HG02938 (cell line): ENCODE results near the gene NSF.
"Not testable (repeated sequence)": the region's sequence is repeated elsewhere in the genome, so short reads cannot be mapped to it uniquely, and the experiment has no call there.

ENCODE experiments used
- ATAC-seq: cut with Tn5 transposase; IDR thresholded peaks from one replicate; pipeline ENCODE4 v1.9.1; 2021; ENCODE audit warnings: mild to moderate bottlenecking, moderate library complexity; ENCODE audit not compliant: unreplicated experiment

The NSF gene

GRCh38 chr17:46696522-46696921 lies 106.1 kb downstream of the NSF start:
- ATAC-seq = not testable (repeated sequence)

GRCh38 chr17:46699014-46699413 lies 108.5 kb downstream of the NSF start:
- ATAC-seq = not testable (repeated sequence)

- ATAC-seq = no peak
These were observed 127.5 kb downstream of the NSF start for GRCh38 chr17:46717999-46718398.

- ATAC-seq = no peak
These were observed 129.4 kb downstream of the NSF start for GRCh38 chr17:46719891-46720290.

GRCh38 chr17:46720408-46720807 lies 129.9 kb downstream of the NSF start:
- ATAC-seq = no peak

- no peak for ATAC-seq
These were observed 132.3 kb downstream of the NSF start for GRCh38 chr17:46722662-46723285.

- ATAC-seq = no peak
These were observed 135.7 kb downstream of the NSF start for GRCh38 chr17:46726206-46726605.

- ATAC-seq = no peak
These were observed 137.3 kb downstream of the NSF start for GRCh38 chr17:46727572-46728348.

GRCh38 chr17:46730026-46730425 lies 139.6 kb downstream of the NSF start:
- ATAC-seq = no peak

GRCh38 chr17:46730679-46731078 lies 140.2 kb downstream of the NSF start:
- ATAC-seq = no peak

GRCh38 chr17:46732160-46732559 lies 141.7 kb downstream of the NSF start:
- ATAC-seq = no peak

- no peak for ATAC-seq
These were observed 142.4 kb downstream of the NSF start for GRCh38 chr17:46732754-46733398.

GRCh38 chr17:46733837-46734475 lies 143.5 kb downstream of the NSF start:
- ATAC-seq = no peak

GRCh38 chr17:46736100-46736499 lies 145.6 kb downstream of the NSF start:
- no peak for ATAC-seq

GRCh38 chr17:46737326-46737725 lies 146.9 kb downstream of the NSF start:
- ATAC-seq = no peak

GRCh38 chr17:46738544-46738943 lies 148.1 kb downstream of the NSF start:
- no peak for ATAC-seq

- ATAC-seq = no peak
These were observed 149.5 kb downstream of the NSF start for GRCh38 chr17:46739982-46740381.

GRCh38 chr17:46741122-46741730 lies 150.8 kb downstream of the NSF start:
- ATAC-seq = no peak

- no peak for ATAC-seq
These were observed 152.2 kb downstream of the NSF start for GRCh38 chr17:46742565-46743270.

GRCh38 chr17:46744441-46744840 lies 154.0 kb downstream of the NSF start:
- no peak for ATAC-seq
